Astrocyte (in vitro differentiated cells and primary cell): ENCODE data around the gene FUT1. TPM values are rescaled to one million over a fixed set of nuclear protein-coding genes. Genes with fewer than 3 reads are reported as not detected.

Experiments
- DNase-seq: peaks from one replicate; pipeline ENCODE4 v3.0.0-alpha.2; 2010; ENCODE audit warnings: low read depth
- FAIRE-seq: peaks from 2 replicates; lab custom pipeline; 2011; peaks lifted over from hg19 to GRCh38; lab: Jason Lieb, UNC
- H2AFZ ChIP-seq: 2 replicates; pipeline ENCODE4 v1.6.0; 2012; ENCODE audit warnings: low read depth, low read length, inconsistent platforms
- H3K27ac ChIP-seq: 2 replicates; pipeline ENCODE4 v1.5.1; 2011; ENCODE audit warnings: low read depth, low read length, inconsistent platforms
- H3K27me3 ChIP-seq: 2 replicates; pipeline ENCODE4 v1.6.0; 2011; ENCODE audit warnings: low read length, inconsistent platforms; ENCODE audit not compliant: insufficient read depth
- H3K36me3 ChIP-seq: 2 replicates; pipeline ENCODE4 v1.5.1; 2011; ENCODE audit warnings: low read length, inconsistent platforms; ENCODE audit not compliant: insufficient read depth
- H3K4me1 ChIP-seq: 2 replicates; pipeline ENCODE4 v1.5.1; 2011; ENCODE audit warnings: low read length, inconsistent platforms; ENCODE audit not compliant: insufficient read depth
- H3K4me2 ChIP-seq: 2 replicates; pipeline ENCODE4 v1.6.0; 2012; ENCODE audit warnings: low read length, inconsistent platforms
- H3K4me3 ChIP-seq: 2 replicates; pipeline ENCODE4 v1.5.1; 2011; ENCODE audit warnings: low read depth, mild to moderate bottlenecking, low read length, inconsistent platforms; ENCODE audit not compliant: insufficient read depth
- H3K79me2 ChIP-seq: 2 replicates; pipeline ENCODE4 v1.6.0; 2012; ENCODE audit warnings: mild to moderate bottlenecking, low read length, inconsistent platforms; ENCODE audit not compliant: insufficient read depth
- H3K9ac ChIP-seq: 2 replicates; pipeline ENCODE4 v1.6.0; 2012; ENCODE audit warnings: mild to moderate bottlenecking, low read length, inconsistent platforms
- H3K9me3 ChIP-seq: 2 replicates; pipeline ENCODE4 v1.5.1; 2012; ENCODE audit warnings: low read depth, mild to moderate bottlenecking, low read length, inconsistent platforms; ENCODE audit not compliant: insufficient read depth
- H4K20me1 ChIP-seq: 2 replicates; pipeline ENCODE4 v1.6.0; 2012; ENCODE audit warnings: low read length, inconsistent platforms; ENCODE audit not compliant: insufficient read depth
- H3K27ac Mint-ChIP-seq: one replicate; pipeline ENCODE4 v1.8.0; 2021; ENCODE audit warnings: mild to moderate bottlenecking, mixed read lengths; ENCODE audit not compliant: unreplicated experiment
- H3K27me3 Mint-ChIP-seq: one replicate; pipeline ENCODE4 v1.8.0; 2021; ENCODE audit warnings: low read depth, mixed read lengths; ENCODE audit not compliant: unreplicated experiment
- H3K36me3 Mint-ChIP-seq: one replicate; pipeline ENCODE4 v1.8.0; 2021; ENCODE audit warnings: low read depth, mixed read lengths; ENCODE audit not compliant: unreplicated experiment
- H3K4me1 Mint-ChIP-seq: one replicate; pipeline ENCODE4 v1.8.0; 2021; ENCODE audit warnings: low read depth, mixed read lengths; ENCODE audit not compliant: unreplicated experiment
- H3K4me3 Mint-ChIP-seq: one replicate; pipeline ENCODE4 v1.8.0; 2021; ENCODE audit warnings: mild to moderate bottlenecking, moderate library complexity, mixed read lengths; ENCODE audit not compliant: unreplicated experiment
- H3K9me3 Mint-ChIP-seq: one replicate; pipeline ENCODE4 v1.8.0; 2021; ENCODE audit warnings: mild to moderate bottlenecking, mixed read lengths; ENCODE audit not compliant: unreplicated experiment
- EZH2 ChIP-seq: IDR thresholded peaks from 2 replicates; pipeline ENCODE4 v1.6.1; 2012; ENCODE audit warnings: mild to moderate bottlenecking, low read length, inconsistent platforms; ENCODE audit not compliant: insufficient read depth
- total RNA-seq: library from RNA; stranded (reverse); gene quantifications from 2 replicates; pipeline ENCODE4 v1.2.1, GENCODE V29; 2021
- TF ChIP-seq, protein P1 (sequence below): IDR thresholded peaks from 2 replicates; pipeline ENCODE4 v1.5.1; 2011; ENCODE audit warnings: low read depth, mild to moderate bottlenecking, inconsistent platforms, low read length, moderate library complexity; ENCODE audit not compliant: insufficient read depth

Gene FUT1
- total RNA-seq, 1 donor from 2014 or later: 0.91 TPM

DNA sequence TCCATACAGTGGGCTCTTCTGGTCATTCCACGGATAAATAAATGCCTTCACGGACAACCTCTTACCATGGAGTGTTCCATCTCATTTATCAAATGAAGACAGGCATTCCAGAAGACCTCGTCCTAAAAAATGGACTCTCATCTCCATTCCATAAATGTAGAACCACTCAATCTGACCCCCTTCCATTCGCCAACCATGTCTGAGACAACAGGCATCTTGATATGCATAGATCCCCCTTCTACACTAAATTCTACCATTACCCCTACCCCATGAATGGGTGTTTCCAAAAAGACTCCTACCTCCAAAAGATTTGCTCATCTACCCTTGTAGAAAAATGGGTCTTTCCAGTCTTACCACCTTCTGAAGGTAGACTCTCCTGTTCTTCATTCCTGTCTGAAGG lies 21.0 kb downstream of the FUT1 start:
- DNase-seq (no peak), FAIRE-seq (no peak)
- Histone ChIP-seq H3K27ac (no peak overlapping the region), H3K4me2 (no peak overlapping the region), H3K9me3 (no peaks in the 10 kb centered on the region), H3K4me3 (no peak overlapping the region), H3K36me3 (no peaks in the 10 kb centered on the region), H3K27me3 (peaks cover 5% of the 10 kb centered on the region), H3K79me2 (no peaks in the 10 kb centered on the region), H3K9ac (no peak overlapping the region), H3K4me1 (no peaks in the 10 kb centered on the region), H2AFZ (no peak overlapping the region), H4K20me1 (no peaks in the 10 kb centered on the region)
- H3K27me3 Mint-ChIP-seq: peaks cover 10% of the 10 kb centered on the region
- peaks cover 2% of the 10 kb centered on the region for H3K36me3 Mint-ChIP-seq
- H3K4me3 Mint-ChIP-seq: no peak overlapping the region
- H3K27ac Mint-ChIP-seq: no peak overlapping the region
- TF ChIP-seq EZH2: no peak
- TF ChIP-seq, protein P1, sequence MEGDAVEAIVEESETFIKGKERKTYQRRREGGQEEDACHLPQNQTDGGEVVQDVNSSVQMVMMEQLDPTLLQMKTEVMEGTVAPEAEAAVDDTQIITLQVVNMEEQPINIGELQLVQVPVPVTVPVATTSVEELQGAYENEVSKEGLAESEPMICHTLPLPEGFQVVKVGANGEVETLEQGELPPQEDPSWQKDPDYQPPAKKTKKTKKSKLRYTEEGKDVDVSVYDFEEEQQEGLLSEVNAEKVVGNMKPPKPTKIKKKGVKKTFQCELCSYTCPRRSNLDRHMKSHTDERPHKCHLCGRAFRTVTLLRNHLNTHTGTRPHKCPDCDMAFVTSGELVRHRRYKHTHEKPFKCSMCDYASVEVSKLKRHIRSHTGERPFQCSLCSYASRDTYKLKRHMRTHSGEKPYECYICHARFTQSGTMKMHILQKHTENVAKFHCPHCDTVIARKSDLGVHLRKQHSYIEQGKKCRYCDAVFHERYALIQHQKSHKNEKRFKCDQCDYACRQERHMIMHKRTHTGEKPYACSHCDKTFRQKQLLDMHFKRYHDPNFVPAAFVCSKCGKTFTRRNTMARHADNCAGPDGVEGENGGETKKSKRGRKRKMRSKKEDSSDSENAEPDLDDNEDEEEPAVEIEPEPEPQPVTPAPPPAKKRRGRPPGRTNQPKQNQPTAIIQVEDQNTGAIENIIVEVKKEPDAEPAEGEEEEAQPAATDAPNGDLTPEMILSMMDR: no peak
- no peaks in the 10 kb centered on the region for H3K4me1 Mint-ChIP-seq
- H3K9me3 Mint-ChIP-seq: peaks cover 3% of the 10 kb centered on the region

DNA sequence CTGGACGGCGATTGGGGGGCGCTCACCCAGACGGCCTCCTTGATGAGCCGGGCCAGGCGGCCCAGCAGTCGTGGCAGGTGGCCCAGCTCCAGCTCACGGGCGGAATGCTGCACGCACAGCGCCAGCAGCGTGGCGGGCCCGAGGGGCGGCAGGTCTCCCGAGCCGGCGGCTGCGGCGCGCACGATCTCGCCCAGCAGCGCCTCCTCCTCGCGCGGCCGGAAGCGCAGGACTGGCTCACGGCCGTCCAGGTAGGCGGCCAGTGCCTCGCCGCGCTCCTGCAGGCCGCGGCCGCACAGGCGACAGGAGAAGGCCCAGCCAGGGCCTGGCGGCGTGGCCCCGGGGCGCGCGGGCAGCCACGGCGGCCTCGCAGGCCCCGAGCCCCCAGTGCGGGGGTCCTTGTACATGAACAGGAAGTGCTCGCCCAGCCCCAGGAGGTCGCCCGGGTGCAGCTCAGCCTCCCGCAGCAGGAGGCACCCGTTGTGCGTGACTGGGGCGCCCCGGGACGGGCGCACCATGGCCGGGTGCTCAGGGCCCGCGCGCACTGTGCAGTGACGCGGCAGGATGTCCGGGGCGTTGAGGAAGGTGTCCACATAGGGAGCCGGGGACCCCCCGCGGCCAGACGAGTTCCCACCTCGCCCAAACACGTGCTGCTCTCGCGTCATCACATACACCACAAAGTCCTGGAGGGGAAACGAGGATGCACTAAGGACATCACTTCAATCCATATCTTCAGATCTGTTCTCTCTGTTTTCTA lies 23.4 kb downstream of the FUT1 start:
- peaks cover 5% of the 10 kb centered on the region for H3K27me3 ChIP-seq

More for the DNA sequence above, 23.4 kb downstream of the FUT1 start:
- H3K27me3 Mint-ChIP-seq: peaks cover 10% of the 10 kb centered on the region
- peaks cover 8% of the 10 kb centered on the region for H3K4me1 Mint-ChIP-seq
- Histone ChIP-seq H3K36me3 (no peaks in the 10 kb centered on the region), H3K4me3 (no peak overlapping the region), H3K27ac (no peak overlapping the region), H3K4me1 (peaks cover 6% of the 10 kb centered on the region), H3K9ac (no peak overlapping the region), H3K79me2 (no peaks in the 10 kb centered on the region), H3K4me2 (peak overlapping the region; percentile 26), H3K9me3 (no peaks in the 10 kb centered on the region), H2AFZ (peak overlapping the region; percentile 26), H4K20me1 (no peaks in the 10 kb centered on the region)
- peaks cover 2% of the 10 kb centered on the region for H3K36me3 Mint-ChIP-seq
- TF ChIP-seq EZH2: no peak
- TF ChIP-seq, protein P1: no peak
- H3K4me3 Mint-ChIP-seq: no peak overlapping the region
- no peak for DNase-seq
- no peak for FAIRE-seq
- H3K9me3 Mint-ChIP-seq: peaks cover 9% of the 10 kb centered on the region
- H3K27ac Mint-ChIP-seq: no peak overlapping the region
